GM23248 (cell line): ENCODE measurements around the gene CD1D. TPM values are rescaled to one million over a fixed set of nuclear protein-coding genes. Genes with fewer than 3 reads are reported as not detected.

Experiments
- DNase-seq: peaks from one replicate; pipeline ENCODE4 v3.0.0-alpha.2; 2015
- H2AFZ ChIP-seq: fragments of 200-600 bp; sonication (generic); 2 replicates; pipeline ENCODE4 v1.6.1; 2016; ENCODE audit warnings: antibody characterized with exemption
- H3F3A ChIP-seq: fragments of 200-600 bp; sonication (generic); 2 replicates; pipeline ENCODE4 v1.6.1; 2016; ENCODE audit warnings: mild to moderate bottlenecking, antibody characterized with exemption, mixed run types; ENCODE audit not compliant: insufficient read depth
- H3K27ac ChIP-seq: fragments of 200-600 bp; sonication (generic); 2 replicates; pipeline ENCODE4 v1.5.1; 2016; ENCODE audit warnings: mild to moderate bottlenecking
- H3K27me3 ChIP-seq: fragments of 200-600 bp; sonication (generic); replicated peaks from 2 replicates; pipeline ENCODE4 v1.6.1; 2016; ENCODE audit warnings: mild to moderate bottlenecking; ENCODE audit not compliant: insufficient read depth
- H3K36me3 ChIP-seq: fragments of 200-600 bp; sonication (generic); 2 replicates; pipeline ENCODE4 v1.6.1; 2016; ENCODE audit warnings: low read depth, mild to moderate bottlenecking
- H3K4me1 ChIP-seq: fragments of 200-600 bp; sonication (generic); 2 replicates; pipeline ENCODE4 v1.6.1; 2016; ENCODE audit warnings: mild to moderate bottlenecking; ENCODE audit not compliant: insufficient read depth
- H3K4me2 ChIP-seq: fragments of 200-600 bp; sonication (generic); one replicate; pipeline ENCODE4 v1.6.1; 2016; ENCODE audit warnings: mild to moderate bottlenecking; ENCODE audit not compliant: unreplicated experiment
- H3K4me3 ChIP-seq: fragments of 200-600 bp; sonication (generic); 2 replicates; pipeline ENCODE4 v1.5.1; 2016; ENCODE audit warnings: mild to moderate bottlenecking
- H3K79me2 ChIP-seq: fragments of 200-600 bp; sonication (generic); 2 replicates; pipeline ENCODE4 v1.6.1; 2016; ENCODE audit warnings: mild to moderate bottlenecking; ENCODE audit not compliant: insufficient read depth
- H3K9ac ChIP-seq: fragments of 200-600 bp; sonication (generic); 2 replicates; pipeline ENCODE4 v1.6.1; 2016; ENCODE audit warnings: mild to moderate bottlenecking
- H3K9me2 ChIP-seq: fragments of 200-600 bp; sonication (generic); 2 replicates; pipeline ENCODE4 v1.6.1; 2016; ENCODE audit warnings: mixed run types, mild to moderate bottlenecking, moderate library complexity; ENCODE audit not compliant: insufficient read depth
- H3K9me3 ChIP-seq: fragments of 200-600 bp; sonication (generic); one replicate; pipeline ENCODE4 v1.6.1; 2017; ENCODE audit warnings: low read depth
- H4K20me1 ChIP-seq: fragments of 200-600 bp; sonication (generic); 2 replicates; pipeline ENCODE4 v1.6.0; 2016; ENCODE audit not compliant: insufficient read depth
- EZH2 ChIP-seq: fragments of 200-600 bp; sonication (generic); IDR thresholded peaks from 2 replicates; pipeline ENCODE4 v1.6.1; 2018; ENCODE audit warnings: antibody characterized with exemption, mild to moderate bottlenecking; ENCODE audit not compliant: insufficient read depth, poor library complexity, severe bottlenecking
- EZH2phosphoT487 ChIP-seq: fragments of 200-600 bp; sonication (generic); IDR thresholded peaks from 2 replicates; pipeline ENCODE4 v1.6.1; 2018; ENCODE audit warnings: antibody characterized with exemption, moderate library complexity, mild to moderate bottlenecking, low read depth; ENCODE audit not compliant: insufficient read depth
- WGBS, 2 experiments: methylation state at CpG; one replicate each; pipeline ENCODE4 v1.1.6; 2015 to 2017; ENCODE audit warnings: low lambda C conversion rate in 2 of 2, low coverage in 1 of 2; ENCODE audit errors: missing lambda C conversion rate in 2 of 2; 5-methylcytosine and 5-hydroxymethylcytosine counted together
- in situ Hi-C: fragments of 300-500 bp; cut with MboI; formaldehyde crosslinking; loops from 2 replicates; pipeline ENCODE4 v1.15.0; 2020
- polyA plus RNA-seq: library from polyadenylated mRNA; unstranded; fragments of >200 nt; fragmentation: Nextera tagmentation; extraction: Ambion mirVana; gene quantifications from 2 replicates; pipeline ENCODE4 v1.2.1, GENCODE V29; 2016
- total RNA-seq: library from RNA; depleted of rRNA; stranded (reverse); fragments of >200 nt; shearing (Covaris generic); gene quantifications from 2 replicates; pipeline ENCODE4 v1.2.3, GENCODE V29; 2014

Gene CD1D
- total and polyA plus RNA-seq, 2 experiments from 2014 or later = not detected

DNA sequence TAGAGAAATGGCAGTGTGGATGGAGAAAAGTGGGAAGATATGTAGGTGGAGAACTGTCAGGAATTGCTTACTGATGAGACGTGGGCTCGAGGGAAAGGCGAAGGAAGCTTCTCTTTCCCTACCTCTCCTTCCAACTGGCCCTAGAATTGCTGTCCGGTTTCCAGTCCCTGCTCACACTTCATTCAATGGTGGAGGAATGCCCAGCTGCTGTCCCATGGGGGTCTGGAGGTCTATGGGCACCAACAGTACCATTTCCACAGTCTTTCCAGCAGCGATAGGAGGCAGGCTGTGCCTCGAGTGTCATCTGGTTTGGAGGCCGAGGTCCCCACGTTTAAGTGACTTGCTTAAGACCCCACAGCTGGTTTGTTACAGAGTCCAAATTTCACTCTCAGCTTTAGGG lies 31.5 kb upstream of the CD1D start:
- Histone ChIP-seq H3K4me3 (peak overlapping the region; percentile 74), H3K9me3 (no peaks in the 10 kb centered on the region), H3F3A (peaks cover 5% of the 10 kb centered on the region), H3K27me3 (no peaks in the 10 kb centered on the region), H2AFZ (peak overlapping the region; percentile 100), H3K9me2 (no peaks in the 10 kb centered on the region), H3K9ac (peak overlapping the region; percentile 56), H3K79me2 (no peaks in the 10 kb centered on the region), H3K4me2 (peak overlapping the region; percentile 95), H4K20me1 (no peaks in the 10 kb centered on the region), H3K4me1 (peaks cover 23% of the 10 kb centered on the region), H3K36me3 (no peaks in the 10 kb centered on the region), H3K27ac (no peak overlapping the region)
- TF ChIP-seq EZH2phosphoT487 (no peak), EZH2 (no peak)
- WGBS, 2 experiments = 43 to 47% methylated on average over 8 of the region's 8 CpGs
- in situ Hi-C loops = no loop called here
- DNase-seq = no peak

DNA sequence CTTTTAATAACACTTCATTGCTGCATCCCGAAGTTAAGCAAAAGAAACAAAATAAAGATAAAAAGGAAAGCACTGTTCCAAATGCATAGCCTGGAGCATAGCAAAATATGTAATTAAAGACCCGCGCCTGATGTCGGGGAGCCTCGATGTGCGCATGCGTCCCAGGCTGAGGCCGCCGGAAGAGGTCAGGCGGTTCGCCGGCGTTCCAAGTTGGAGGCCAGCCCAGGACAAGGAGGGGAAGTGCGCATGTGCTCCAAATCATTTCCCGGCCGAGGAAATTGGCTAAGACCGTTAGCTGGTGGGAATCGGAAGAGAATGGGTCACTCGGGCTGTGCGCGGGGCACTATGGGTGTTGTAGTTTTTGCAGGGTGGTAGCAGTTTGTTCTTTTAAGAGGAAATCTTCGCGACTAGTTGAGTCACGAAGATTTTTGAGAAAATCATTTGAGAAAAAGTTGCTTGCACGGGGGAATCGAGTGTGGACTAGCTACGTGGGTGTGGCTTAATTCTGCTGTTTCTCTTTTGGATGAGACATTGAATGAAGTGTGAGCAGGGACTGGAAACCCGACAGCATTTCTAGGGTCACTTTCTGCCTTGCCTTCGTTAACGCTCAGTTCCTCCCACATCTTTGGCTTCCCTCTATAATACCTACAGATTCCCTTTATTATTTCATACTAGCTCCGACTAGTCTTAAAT lies 31.0 kb upstream of the CD1D start:
- H3K9me2 ChIP-seq = no peaks in the 10 kb centered on the region
- TF ChIP-seq EZH2phosphoT487 = no peak
- no peak for TF ChIP-seq EZH2
- no peak overlapping the region for H3K27ac ChIP-seq
- no peaks in the 10 kb centered on the region for H3K79me2 ChIP-seq
- H3K4me1 ChIP-seq = peaks cover 23% of the 10 kb centered on the region
- no peaks in the 10 kb centered on the region for H4K20me1 ChIP-seq
- peak overlapping the region; percentile 74 for H3K4me3 ChIP-seq
- peak overlapping the region; percentile 100 for H2AFZ ChIP-seq
- DNase-seq = peak; percentile 98
- no peaks in the 10 kb centered on the region for H3K36me3 ChIP-seq
- in situ Hi-C loops = no loop called here
- WGBS, 2 experiments = 2 to 3% methylated on average over 31 of the region's 31 CpGs
- peak overlapping the region; percentile 56 for H3K9ac ChIP-seq
- peak overlapping the region; percentile 95 for H3K4me2 ChIP-seq
- no peaks in the 10 kb centered on the region for H3K27me3 ChIP-seq
- H3F3A ChIP-seq = peaks cover 5% of the 10 kb centered on the region
- no peaks in the 10 kb centered on the region for H3K9me3 ChIP-seq

GRCh38 chr1:158150523-158150922 lies 30.2 kb upstream of the CD1D start:
- H3K9me2 ChIP-seq = no peaks in the 10 kb centered on the region
- no peak for DNase-seq
- no peaks in the 10 kb centered on the region for H3K9me3 ChIP-seq
- H2AFZ ChIP-seq = peak overlapping the region; percentile 100
- H3K4me3 ChIP-seq = no peak overlapping the region; the same call in 1 of the 2 replicates
- H3K79me2 ChIP-seq = no peaks in the 10 kb centered on the region
- H3F3A ChIP-seq = peaks cover 2% of the 10 kb centered on the region
- 94 to 96% methylated on average over 1 of the region's 1 CpG for WGBS, 2 experiments
- TF ChIP-seq EZH2phosphoT487 (no peak), EZH2 (no peak)
- no peaks in the 10 kb centered on the region for H3K27me3 ChIP-seq
- no peak overlapping the region for H3K9ac ChIP-seq
- H4K20me1 ChIP-seq = no peaks in the 10 kb centered on the region
- in situ Hi-C loops = no loop called here
- peaks cover 21% of the 10 kb centered on the region for H3K4me1 ChIP-seq
- no peak overlapping the region for H3K27ac ChIP-seq
- H3K4me2 ChIP-seq = no peak overlapping the region
- no peaks in the 10 kb centered on the region for H3K36me3 ChIP-seq

DNA sequence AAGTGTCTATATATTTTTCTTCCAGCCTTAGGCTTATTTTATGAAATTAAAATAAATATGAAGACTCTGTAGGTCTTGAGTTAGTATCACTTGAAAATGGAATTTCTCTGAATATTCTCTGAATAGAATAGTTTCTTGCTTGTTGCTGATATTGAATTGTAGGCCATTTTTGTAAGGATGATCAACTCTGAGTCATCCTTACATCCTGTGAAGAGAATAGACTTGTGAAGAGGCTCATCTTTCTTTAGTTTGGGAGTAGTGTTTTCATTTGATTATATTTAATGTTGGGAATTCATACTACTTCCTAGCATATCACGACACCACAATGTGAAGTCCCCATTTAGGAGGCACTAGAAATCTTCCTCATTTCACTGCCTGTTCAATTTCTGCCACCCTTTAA lies 27.5 kb upstream of the CD1D start:
- TF ChIP-seq EZH2 (no peak), EZH2phosphoT487 (no peak)
- H3F3A ChIP-seq = no peaks in the 10 kb centered on the region
- in situ Hi-C loops = no loop called here
- no peaks in the 10 kb centered on the region for H3K79me2 ChIP-seq
- H3K27me3 ChIP-seq = no peaks in the 10 kb centered on the region
- no peak overlapping the region for H2AFZ ChIP-seq
- no peaks in the 10 kb centered on the region for H3K9me2 ChIP-seq
- peak; percentile 25 for DNase-seq
- H3K4me3 ChIP-seq = no peak overlapping the region
- no peaks in the 10 kb centered on the region for H4K20me1 ChIP-seq
- peaks cover 6% of the 10 kb centered on the region; the same call in 1 of the 2 replicates for H3K4me1 ChIP-seq
- no peak overlapping the region for H3K4me2 ChIP-seq
- no peaks in the 10 kb centered on the region for H3K9me3 ChIP-seq
- H3K36me3 ChIP-seq = no peaks in the 10 kb centered on the region
- WGBS, 2 experiments = 48% methylated on average over 1 of the region's 1 CpG
- no peak overlapping the region for H3K27ac ChIP-seq
- H3K9ac ChIP-seq = no peak overlapping the region
